ENCODE measurements around the gene FOXK1. TPM values are rescaled to one million over a fixed set of nuclear protein-coding genes. Genes with fewer than 3 reads are reported as not detected.

Gene FOXK1
- total RNA-seq, 1 donor from 2014 or later: 53.6 TPM

GRCh38 chr7:4772306-4772705 is 90.2 kb downstream of the FOXK1 start:
- no peak overlapping the region for H2AFZ ChIP-seq (ENCODE audit: low read depth, low read length)
- no peak overlapping the region for H3K9ac ChIP-seq (ENCODE audit: low read length)
- H3K9me3 ChIP-seq (ENCODE audit: insufficient read depth, low read depth, low read length): no peaks in the 10 kb centered on the region
- peaks cover 30% of the 10 kb centered on the region for H4K20me1 ChIP-seq (ENCODE audit: insufficient read depth, low read length)
- H3K79me2 ChIP-seq (ENCODE audit: insufficient read depth, low read length): peaks cover 22% of the 10 kb centered on the region
- H3K27me3 ChIP-seq (ENCODE audit: insufficient read depth, low read length): no peaks in the 10 kb centered on the region
- Mint-ChIP-seq H3K36me3 (ENCODE audit: low read depth, unreplicated experiment) (peaks cover 9% of the 10 kb centered on the region), H3K27ac (ENCODE audit: unreplicated experiment) (no peak overlapping the region), H3K27me3 (ENCODE audit: low read depth, unreplicated experiment) (no peaks in the 10 kb centered on the region), H3K4me3 (ENCODE audit: unreplicated experiment) (no peak overlapping the region), H3K9me3 (ENCODE audit: unreplicated experiment) (no peaks in the 10 kb centered on the region), H3K4me1 (ENCODE audit: low read depth, unreplicated experiment) (peaks cover 4% of the 10 kb centered on the region)
- peaks cover 14% of the 10 kb centered on the region for H3K4me1 ChIP-seq (ENCODE audit: insufficient read depth, low read length)
- H3K36me3 ChIP-seq (ENCODE audit: insufficient read depth, low read length): peaks cover 3% of the 10 kb centered on the region
- DNase-seq (ENCODE audit: low read depth): no peak
- no peak overlapping the region for H3K27ac ChIP-seq (ENCODE audit: low read depth, low read length)
- TF ChIP-seq, protein P1, sequence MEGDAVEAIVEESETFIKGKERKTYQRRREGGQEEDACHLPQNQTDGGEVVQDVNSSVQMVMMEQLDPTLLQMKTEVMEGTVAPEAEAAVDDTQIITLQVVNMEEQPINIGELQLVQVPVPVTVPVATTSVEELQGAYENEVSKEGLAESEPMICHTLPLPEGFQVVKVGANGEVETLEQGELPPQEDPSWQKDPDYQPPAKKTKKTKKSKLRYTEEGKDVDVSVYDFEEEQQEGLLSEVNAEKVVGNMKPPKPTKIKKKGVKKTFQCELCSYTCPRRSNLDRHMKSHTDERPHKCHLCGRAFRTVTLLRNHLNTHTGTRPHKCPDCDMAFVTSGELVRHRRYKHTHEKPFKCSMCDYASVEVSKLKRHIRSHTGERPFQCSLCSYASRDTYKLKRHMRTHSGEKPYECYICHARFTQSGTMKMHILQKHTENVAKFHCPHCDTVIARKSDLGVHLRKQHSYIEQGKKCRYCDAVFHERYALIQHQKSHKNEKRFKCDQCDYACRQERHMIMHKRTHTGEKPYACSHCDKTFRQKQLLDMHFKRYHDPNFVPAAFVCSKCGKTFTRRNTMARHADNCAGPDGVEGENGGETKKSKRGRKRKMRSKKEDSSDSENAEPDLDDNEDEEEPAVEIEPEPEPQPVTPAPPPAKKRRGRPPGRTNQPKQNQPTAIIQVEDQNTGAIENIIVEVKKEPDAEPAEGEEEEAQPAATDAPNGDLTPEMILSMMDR (IDR thresholded peaks at IDR 0.05; ENCODE audit: insufficient read depth, low read depth, low read length): no peak
- no peak for TF ChIP-seq EZH2 (IDR thresholded peaks at IDR 0.05; ENCODE audit: insufficient read depth, low read length)
- FAIRE-seq: no peak
- H3K4me3 ChIP-seq (ENCODE audit: insufficient read depth, low read depth, low read length): no peak overlapping the region
- no peak overlapping the region for H3K4me2 ChIP-seq (ENCODE audit: low read length)

DNA sequence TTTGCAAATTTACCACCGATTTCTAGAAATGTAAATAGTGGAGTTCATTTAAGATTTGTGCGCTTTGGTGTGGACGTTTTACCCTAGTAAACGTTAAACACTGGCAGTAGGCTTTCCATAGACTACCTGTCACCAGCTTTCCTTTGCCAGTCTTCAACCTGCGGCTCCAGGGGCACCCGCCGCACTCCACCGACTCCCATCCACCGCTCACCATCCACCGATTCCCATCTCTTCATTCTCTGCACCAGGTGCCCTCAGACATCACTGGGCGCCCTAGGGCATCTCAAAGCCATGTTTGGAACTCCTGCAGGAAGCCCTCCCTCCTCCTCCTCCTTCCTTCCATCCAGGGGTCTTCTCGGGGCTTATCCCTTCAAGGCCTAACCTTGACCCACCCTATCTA is 91.9 kb downstream of the FOXK1 start:
- Histone ChIP-seq H3K27me3 (ENCODE audit: insufficient read depth, low read length) (no peaks in the 10 kb centered on the region), H3K9me3 (ENCODE audit: insufficient read depth, low read depth, low read length) (no peaks in the 10 kb centered on the region), H3K36me3 (ENCODE audit: insufficient read depth, low read length) (no peaks in the 10 kb centered on the region), H3K4me3 (ENCODE audit: insufficient read depth, low read depth, low read length) (peak overlapping the region; percentile 94), H4K20me1 (ENCODE audit: insufficient read depth, low read length) (peaks cover 33% of the 10 kb centered on the region), H3K4me1 (ENCODE audit: insufficient read depth, low read length) (peaks cover 14% of the 10 kb centered on the region), H3K4me2 (ENCODE audit: low read length) (peak overlapping the region; percentile 99), H3K27ac (ENCODE audit: low read depth, low read length) (no peak overlapping the region), H3K79me2 (ENCODE audit: insufficient read depth, low read length) (peaks cover 30% of the 10 kb centered on the region), H2AFZ (ENCODE audit: low read depth, low read length) (no peak overlapping the region), H3K9ac (ENCODE audit: low read length) (peak overlapping the region; percentile 98)
- TF ChIP-seq, protein P1 (IDR thresholded peaks at IDR 0.05; ENCODE audit: insufficient read depth, low read depth, low read length): no peak
- no peak for TF ChIP-seq EZH2 (IDR thresholded peaks at IDR 0.05; ENCODE audit: insufficient read depth, low read length)
- no peaks in the 10 kb centered on the region for H3K27me3 Mint-ChIP-seq (ENCODE audit: low read depth, unreplicated experiment)
- FAIRE-seq (no peak), DNase-seq (ENCODE audit: low read depth) (no peak)
- peak overlapping the region; percentile 99 for H3K4me3 Mint-ChIP-seq (ENCODE audit: unreplicated experiment)
- H3K4me1 Mint-ChIP-seq (ENCODE audit: low read depth, unreplicated experiment): peaks cover 7% of the 10 kb centered on the region
- peaks cover 12% of the 10 kb centered on the region for H3K36me3 Mint-ChIP-seq (ENCODE audit: low read depth, unreplicated experiment)
- H3K27ac Mint-ChIP-seq (ENCODE audit: unreplicated experiment): peak overlapping the region; percentile 98
- no peaks in the 10 kb centered on the region for H3K9me3 Mint-ChIP-seq (ENCODE audit: unreplicated experiment)

- Mint-ChIP-seq H3K9me3 (ENCODE audit: unreplicated experiment) (no peaks in the 10 kb centered on the region), H3K27ac (ENCODE audit: unreplicated experiment) (peak overlapping the region; percentile 98), H3K4me1 (ENCODE audit: low read depth, unreplicated experiment) (peaks cover 7% of the 10 kb centered on the region), H3K27me3 (ENCODE audit: low read depth, unreplicated experiment) (no peaks in the 10 kb centered on the region), H3K36me3 (ENCODE audit: low read depth, unreplicated experiment) (peaks cover 12% of the 10 kb centered on the region), H3K4me3 (ENCODE audit: unreplicated experiment) (peak overlapping the region; percentile 99)
- Histone ChIP-seq H3K4me3 (ENCODE audit: insufficient read depth, low read depth, low read length) (peak overlapping the region; percentile 94), H3K4me1 (ENCODE audit: insufficient read depth, low read length) (peaks cover 14% of the 10 kb centered on the region), H3K9me3 (ENCODE audit: insufficient read depth, low read depth, low read length) (no peaks in the 10 kb centered on the region), H3K9ac (ENCODE audit: low read length) (peak overlapping the region; percentile 98), H3K79me2 (ENCODE audit: insufficient read depth, low read length) (peaks cover 34% of the 10 kb centered on the region), H3K27me3 (ENCODE audit: insufficient read depth, low read length) (no peaks in the 10 kb centered on the region), H3K27ac (ENCODE audit: low read depth, low read length) (peak overlapping the region; percentile 97), H4K20me1 (ENCODE audit: insufficient read depth, low read length) (peaks cover 29% of the 10 kb centered on the region), H3K36me3 (ENCODE audit: insufficient read depth, low read length) (peaks cover under 1% of the 10 kb centered on the region), H2AFZ (ENCODE audit: low read depth, low read length) (peak overlapping the region; percentile 81), H3K4me2 (ENCODE audit: low read length) (peak overlapping the region; percentile 99)
- DNase-seq (ENCODE audit: low read depth): peak; percentile 66
- TF ChIP-seq EZH2 (IDR thresholded peaks at IDR 0.05; ENCODE audit: insufficient read depth, low read length): no peak
- TF ChIP-seq, protein P1 (IDR thresholded peaks at IDR 0.05; ENCODE audit: insufficient read depth, low read depth, low read length): no peak
- no peak for FAIRE-seq
These were observed 92.7 kb downstream of the FOXK1 start for GRCh38 chr7:4774658-4775249.
